Astrocyte (in vitro differentiated cells and primary cell): ENCODE measurements around the gene FFAR3. TPM values are rescaled to one million over a fixed set of nuclear protein-coding genes. Genes with fewer than 3 reads are reported as not detected.

ENCODE experiments used
- DNase-seq: peaks from one replicate; pipeline ENCODE4 v3.0.0-alpha.2; 2010; ENCODE audit warnings: low read depth
- FAIRE-seq: peaks from 2 replicates; lab custom pipeline; 2011; peaks lifted over from hg19 to GRCh38; lab: Jason Lieb, UNC
- H2AFZ ChIP-seq: 2 replicates; pipeline ENCODE4 v1.6.0; 2012; ENCODE audit warnings: low read depth, low read length, inconsistent platforms
- H3K27ac ChIP-seq: 2 replicates; pipeline ENCODE4 v1.5.1; 2011; ENCODE audit warnings: low read depth, low read length, inconsistent platforms
- H3K27me3 ChIP-seq: 2 replicates; pipeline ENCODE4 v1.6.0; 2011; ENCODE audit warnings: low read length, inconsistent platforms; ENCODE audit not compliant: insufficient read depth
- H3K36me3 ChIP-seq: 2 replicates; pipeline ENCODE4 v1.5.1; 2011; ENCODE audit warnings: low read length, inconsistent platforms; ENCODE audit not compliant: insufficient read depth
- H3K4me1 ChIP-seq: 2 replicates; pipeline ENCODE4 v1.5.1; 2011; ENCODE audit warnings: low read length, inconsistent platforms; ENCODE audit not compliant: insufficient read depth
- H3K4me2 ChIP-seq: 2 replicates; pipeline ENCODE4 v1.6.0; 2012; ENCODE audit warnings: low read length, inconsistent platforms
- H3K4me3 ChIP-seq: 2 replicates; pipeline ENCODE4 v1.5.1; 2011; ENCODE audit warnings: low read depth, mild to moderate bottlenecking, low read length, inconsistent platforms; ENCODE audit not compliant: insufficient read depth
- H3K79me2 ChIP-seq: 2 replicates; pipeline ENCODE4 v1.6.0; 2012; ENCODE audit warnings: mild to moderate bottlenecking, low read length, inconsistent platforms; ENCODE audit not compliant: insufficient read depth
- H3K9ac ChIP-seq: 2 replicates; pipeline ENCODE4 v1.6.0; 2012; ENCODE audit warnings: mild to moderate bottlenecking, low read length, inconsistent platforms
- H3K9me3 ChIP-seq: 2 replicates; pipeline ENCODE4 v1.5.1; 2012; ENCODE audit warnings: low read depth, mild to moderate bottlenecking, low read length, inconsistent platforms; ENCODE audit not compliant: insufficient read depth
- H4K20me1 ChIP-seq: 2 replicates; pipeline ENCODE4 v1.6.0; 2012; ENCODE audit warnings: low read length, inconsistent platforms; ENCODE audit not compliant: insufficient read depth
- H3K27ac Mint-ChIP-seq: one replicate; pipeline ENCODE4 v1.8.0; 2021; ENCODE audit warnings: mild to moderate bottlenecking, mixed read lengths; ENCODE audit not compliant: unreplicated experiment
- H3K27me3 Mint-ChIP-seq: one replicate; pipeline ENCODE4 v1.8.0; 2021; ENCODE audit warnings: low read depth, mixed read lengths; ENCODE audit not compliant: unreplicated experiment
- H3K36me3 Mint-ChIP-seq: one replicate; pipeline ENCODE4 v1.8.0; 2021; ENCODE audit warnings: low read depth, mixed read lengths; ENCODE audit not compliant: unreplicated experiment
- H3K4me1 Mint-ChIP-seq: one replicate; pipeline ENCODE4 v1.8.0; 2021; ENCODE audit warnings: low read depth, mixed read lengths; ENCODE audit not compliant: unreplicated experiment
- H3K4me3 Mint-ChIP-seq: one replicate; pipeline ENCODE4 v1.8.0; 2021; ENCODE audit warnings: mild to moderate bottlenecking, moderate library complexity, mixed read lengths; ENCODE audit not compliant: unreplicated experiment
- H3K9me3 Mint-ChIP-seq: one replicate; pipeline ENCODE4 v1.8.0; 2021; ENCODE audit warnings: mild to moderate bottlenecking, mixed read lengths; ENCODE audit not compliant: unreplicated experiment
- CTCF ChIP-seq: IDR thresholded peaks from 2 replicates; pipeline ENCODE4 v1.5.1; 2011; ENCODE audit warnings: low read depth, mild to moderate bottlenecking, inconsistent platforms, low read length, moderate library complexity; ENCODE audit not compliant: insufficient read depth
- EZH2 ChIP-seq: IDR thresholded peaks from 2 replicates; pipeline ENCODE4 v1.6.1; 2012; ENCODE audit warnings: mild to moderate bottlenecking, low read length, inconsistent platforms; ENCODE audit not compliant: insufficient read depth
- total RNA-seq: library from RNA; stranded (reverse); gene quantifications from 2 replicates; pipeline ENCODE4 v1.2.1, GENCODE V29; 2021

Gene FFAR3
- total RNA-seq, 1 donor from 2014 or later = not detected

GRCh38 chr19:35395382-35396199 is 37.3 kb downstream of the FFAR3 start:
- Mint-ChIP-seq H3K4me1 (no peaks in the 10 kb centered on the region), H3K9me3 (no peaks in the 10 kb centered on the region), H3K27ac (no peak overlapping the region), H3K4me3 (no peak overlapping the region), H3K36me3 (no peaks in the 10 kb centered on the region), H3K27me3 (peaks cover 20% of the 10 kb centered on the region)
- H3K9me3 ChIP-seq = no peaks in the 10 kb centered on the region
- no peaks in the 10 kb centered on the region for H3K27me3 ChIP-seq
- no peaks in the 10 kb centered on the region for H4K20me1 ChIP-seq
- H3K4me1 ChIP-seq = no peaks in the 10 kb centered on the region
- no peak for FAIRE-seq
- H3K9ac ChIP-seq = no peak overlapping the region
- H3K36me3 ChIP-seq = no peaks in the 10 kb centered on the region
- H3K4me2 ChIP-seq = no peak overlapping the region
- TF ChIP-seq EZH2 (no peak), CTCF (no peak)
- no peak for DNase-seq
- no peak overlapping the region for H3K4me3 ChIP-seq
- H3K27ac ChIP-seq = no peak overlapping the region
- no peaks in the 10 kb centered on the region for H3K79me2 ChIP-seq
- no peak overlapping the region for H2AFZ ChIP-seq

GRCh38 chr19:35396240-35396885 is 38.1 kb downstream of the FFAR3 start:
- DNase-seq (no peak), FAIRE-seq (no peak)
- no peak overlapping the region for H3K27ac Mint-ChIP-seq
- no peaks in the 10 kb centered on the region for H3K4me1 ChIP-seq
- no peaks in the 10 kb centered on the region for H3K79me2 ChIP-seq
- no peaks in the 10 kb centered on the region for H3K9me3 Mint-ChIP-seq
- H3K36me3 ChIP-seq = no peaks in the 10 kb centered on the region
- peaks cover 13% of the 10 kb centered on the region for H3K27me3 Mint-ChIP-seq
- no peaks in the 10 kb centered on the region for H3K27me3 ChIP-seq
- H2AFZ ChIP-seq = no peak overlapping the region
- no peaks in the 10 kb centered on the region for H4K20me1 ChIP-seq
- H3K4me3 ChIP-seq = no peak overlapping the region
- H3K4me1 Mint-ChIP-seq = no peaks in the 10 kb centered on the region
- no peaks in the 10 kb centered on the region for H3K36me3 Mint-ChIP-seq
- TF ChIP-seq EZH2 = no peak
- no peak overlapping the region for H3K9ac ChIP-seq
- H3K4me2 ChIP-seq = no peak overlapping the region
- no peak overlapping the region for H3K4me3 Mint-ChIP-seq
- H3K27ac ChIP-seq = no peak overlapping the region
- H3K9me3 ChIP-seq = no peaks in the 10 kb centered on the region

- no peak overlapping the region for H3K27ac ChIP-seq
- H3K4me3 ChIP-seq = no peak overlapping the region
- TF ChIP-seq CTCF (no peak), EZH2 (no peak)
- Mint-ChIP-seq H3K4me3 (no peak overlapping the region), H3K36me3 (no peaks in the 10 kb centered on the region), H3K27me3 (peaks cover 13% of the 10 kb centered on the region), H3K9me3 (no peaks in the 10 kb centered on the region), H3K27ac (no peak overlapping the region), H3K4me1 (no peaks in the 10 kb centered on the region)
- H3K9ac ChIP-seq = no peak overlapping the region
- H3K4me1 ChIP-seq = no peaks in the 10 kb centered on the region
- FAIRE-seq (no peak), DNase-seq (no peak)
- H3K79me2 ChIP-seq = no peaks in the 10 kb centered on the region
- no peak overlapping the region for H2AFZ ChIP-seq
- H3K36me3 ChIP-seq = no peaks in the 10 kb centered on the region
- no peaks in the 10 kb centered on the region for H3K9me3 ChIP-seq
- no peak overlapping the region for H3K4me2 ChIP-seq
- H3K27me3 ChIP-seq = no peaks in the 10 kb centered on the region
- H4K20me1 ChIP-seq = no peaks in the 10 kb centered on the region
Observed at GRCh38 chr19:35397064-35397463, 38.8 kb downstream of the FFAR3 start.
